ENCODE data around the gene ACTR3C. TPM values are rescaled to one million over a fixed set of nuclear protein-coding genes. Genes with fewer than 3 reads are reported as not detected.

Gene ACTR3C
- total and polyA plus RNA-seq, 4 experiments from 2014 or later = 3.6 to 17.8 (median 10.8) TPM

DNA sequence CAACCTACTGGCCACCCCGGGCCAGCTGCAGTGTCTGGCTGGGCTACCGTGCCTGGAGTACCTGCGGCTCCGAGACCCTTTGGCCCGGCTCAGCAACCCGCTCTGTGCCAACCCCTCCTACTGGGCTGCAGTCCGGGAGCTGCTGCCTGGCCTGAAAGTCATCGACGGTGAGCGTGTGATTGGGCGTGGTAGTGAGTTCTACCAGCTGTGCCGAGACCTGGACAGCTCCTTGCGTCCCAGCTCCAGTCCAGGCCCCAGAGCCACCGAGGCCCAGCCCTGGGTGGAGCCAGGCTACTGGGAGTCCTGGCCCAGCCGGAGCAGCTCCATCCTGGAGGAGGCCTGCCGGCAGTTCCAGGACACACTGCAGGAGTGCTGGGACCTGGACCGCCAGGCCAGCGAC, 13.8 kb upstream of the ACTR3C start:
- no peaks in the 10 kb centered on the region for H3K4me1 ChIP-seq (ENCODE audit: insufficient read depth, low read length)
- H3K4me3 ChIP-seq (ENCODE audit: low read length in 2 of 2) = no peak overlapping the region
- H3K36me3 ChIP-seq (ENCODE audit: insufficient read depth, low read length) = no peaks in the 10 kb centered on the region
- H3K27me3 Mint-ChIP-seq = peaks cover 8% of the 10 kb centered on the region in 2 donors
- peaks cover 0 to 6% (median 2%) of the 10 kb centered on the region in 4 donors for H3K4me1 Mint-ChIP-seq
- peaks cover 10 to 12% of the 10 kb centered on the region in 2 donors for H3K36me3 Mint-ChIP-seq
- no peak overlapping the region for H3K4me3 Mint-ChIP-seq
- H3K9me3 ChIP-seq (ENCODE audit: control insufficient read depth in 1 of 2, low read length in 2 of 2) = no peaks in the 10 kb centered on the region
- H3K27ac ChIP-seq (ENCODE audit: low read depth, low read length) = no peak overlapping the region
- H3K27ac Mint-ChIP-seq = no peak overlapping the region
- H3K27me3 ChIP-seq (ENCODE audit: insufficient read depth, low read length) = peaks cover 4% of the 10 kb centered on the region
- intact Hi-C loops (cut with micrococcal nuclease) = no loop called here
- H3K9me3 Mint-ChIP-seq = no peaks in the 10 kb centered on the region
- no peak for DNase-seq
- CTCF ChIA-PET (ENCODE audit: partially characterized antibody) = no interaction called here
- POLR2A ChIA-PET (ENCODE audit: partially characterized antibody) = no interaction called here

DNA sequence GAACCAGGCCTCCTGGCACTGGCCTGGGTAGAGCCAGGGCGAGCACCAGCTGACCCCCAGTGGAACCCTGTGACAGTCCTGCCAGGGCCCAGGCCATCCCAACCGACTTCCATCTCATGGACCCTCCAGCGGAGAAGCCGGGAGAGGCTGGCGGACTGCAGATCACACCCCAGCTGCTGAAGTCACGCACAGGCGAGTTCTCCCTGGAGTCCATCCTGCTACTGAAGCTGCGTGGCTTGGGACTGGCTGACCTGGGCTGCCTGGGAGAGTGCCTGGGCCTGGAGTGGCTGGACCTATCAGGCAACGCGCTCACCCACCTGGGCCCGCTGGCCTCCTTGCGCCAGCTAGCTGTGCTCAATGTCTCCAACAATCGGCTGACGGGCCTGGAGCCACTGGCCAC, 13.4 kb upstream of the ACTR3C start:
- Histone ChIP-seq H3K4me1 (ENCODE audit: insufficient read depth, low read length) (no peaks in the 10 kb centered on the region), H3K27ac (ENCODE audit: low read depth, low read length) (no peak overlapping the region), H3K27me3 (ENCODE audit: insufficient read depth, low read length) (no peaks in the 10 kb centered on the region), H3K36me3 (ENCODE audit: insufficient read depth, low read length) (no peaks in the 10 kb centered on the region), H3K4me3 (ENCODE audit: low read length in 2 of 2) (no peak overlapping the region), H3K9me3 (ENCODE audit: control insufficient read depth in 1 of 2, low read length in 2 of 2) (no peaks in the 10 kb centered on the region)
- Mint-ChIP-seq H3K36me3 (peaks cover 10 to 12% of the 10 kb centered on the region in 2 donors), H3K9me3 (no peaks in the 10 kb centered on the region), H3K27me3 (peaks cover 3 to 5% of the 10 kb centered on the region in 2 donors), H3K4me1 (peaks cover 0 to 6% (median under 1%) of the 10 kb centered on the region in 4 donors), H3K4me3 (no peak overlapping the region), H3K27ac (no peak overlapping the region)
- ChIA-PET CTCF (ENCODE audit: partially characterized antibody) (no interaction called here), POLR2A (ENCODE audit: partially characterized antibody) (no interaction called here)
- no peak for DNase-seq
- intact Hi-C loops (cut with micrococcal nuclease) = no loop called here

DNA sequence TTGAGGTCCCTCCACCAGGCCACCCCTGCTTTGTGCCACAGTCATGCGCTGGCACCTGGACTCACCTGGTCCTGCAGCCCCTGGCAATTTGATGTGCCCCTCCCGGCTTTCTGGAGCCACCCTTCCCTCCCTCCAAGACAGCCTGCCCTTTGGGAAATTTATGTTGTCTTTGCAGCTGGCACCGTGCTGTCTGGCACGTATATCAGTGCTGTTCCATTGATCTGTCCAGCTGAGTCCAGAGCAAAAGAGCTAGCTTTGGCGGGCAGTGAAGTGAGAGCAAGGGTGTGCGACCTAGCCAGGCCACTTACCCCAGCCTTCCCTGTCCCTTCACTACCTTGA, 12.4 kb upstream of the ACTR3C start:
- Histone ChIP-seq H3K4me3 (ENCODE audit: low read length in 2 of 2) (no peak overlapping the region), H3K9me3 (ENCODE audit: control insufficient read depth in 1 of 2, low read length in 2 of 2) (no peaks in the 10 kb centered on the region), H3K4me1 (ENCODE audit: insufficient read depth, low read length) (no peaks in the 10 kb centered on the region), H3K36me3 (ENCODE audit: insufficient read depth, low read length) (no peaks in the 10 kb centered on the region), H3K27ac (ENCODE audit: low read depth, low read length) (no peak overlapping the region), H3K27me3 (ENCODE audit: insufficient read depth, low read length) (no peaks in the 10 kb centered on the region)
- ChIA-PET POLR2A (ENCODE audit: partially characterized antibody) (no interaction called here), CTCF (ENCODE audit: partially characterized antibody) (no interaction called here)
- intact Hi-C loops (cut with micrococcal nuclease) = no loop called here
- H3K27me3 Mint-ChIP-seq = peaks cover 2 to 3% of the 10 kb centered on the region in 2 donors
- no peak for DNase-seq
- H3K4me1 Mint-ChIP-seq = peaks cover 0 to 6% (median 0%) of the 10 kb centered on the region in 4 donors
- H3K36me3 Mint-ChIP-seq = peaks cover 12 to 19% of the 10 kb centered on the region in 2 donors
- H3K4me3 Mint-ChIP-seq = no peak overlapping the region
- H3K27ac Mint-ChIP-seq = no peak overlapping the region
- no peaks in the 10 kb centered on the region for H3K9me3 Mint-ChIP-seq

DNA sequence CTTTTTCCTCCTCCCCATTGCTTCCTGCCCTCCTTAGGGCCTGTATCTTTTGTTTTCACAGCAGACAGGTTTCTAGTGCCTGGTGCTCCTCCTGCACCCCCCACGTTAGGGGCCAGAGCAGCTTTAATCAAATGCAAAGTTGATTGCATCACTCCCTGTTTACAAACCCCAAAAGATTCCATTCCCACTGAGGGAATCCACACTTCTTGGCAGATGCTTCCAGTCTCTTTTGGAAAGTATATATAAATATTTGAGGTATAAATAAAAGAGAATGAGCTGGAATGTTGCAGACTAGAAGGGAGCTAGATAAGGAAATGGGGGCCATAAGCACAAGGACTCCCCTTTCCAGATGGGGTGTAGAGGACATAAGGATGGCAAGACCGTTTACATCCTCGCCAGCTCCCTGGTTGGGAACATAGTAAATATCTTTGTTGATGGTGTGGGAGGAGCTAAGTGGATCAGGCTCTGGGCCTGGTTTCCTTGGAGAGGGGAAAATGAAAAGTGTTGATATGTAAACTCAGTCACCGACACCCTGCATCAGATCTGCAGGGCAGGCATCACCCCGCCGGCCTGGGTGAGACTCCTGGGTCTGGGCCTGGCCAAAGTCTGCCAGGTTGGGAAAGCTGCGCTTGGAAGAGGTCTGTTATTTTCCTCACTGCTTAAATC, 11.9 kb upstream of the ACTR3C start:
- Mint-ChIP-seq H3K36me3 (peaks cover 12 to 22% of the 10 kb centered on the region in 2 donors), H3K4me3 (no peak overlapping the region), H3K9me3 (no peaks in the 10 kb centered on the region), H3K4me1 (peaks cover 0 to 6% (median 0%) of the 10 kb centered on the region in 4 donors), H3K27me3 (peaks cover 1 to 2% of the 10 kb centered on the region in 2 donors), H3K27ac (peak overlapping the region in 1 of 7 donors; percentile 41)
- Histone ChIP-seq H3K36me3 (ENCODE audit: insufficient read depth, low read length) (no peaks in the 10 kb centered on the region), H3K9me3 (ENCODE audit: control insufficient read depth in 1 of 2, low read length in 2 of 2) (no peaks in the 10 kb centered on the region), H3K4me3 (ENCODE audit: low read length in 2 of 2) (no peak overlapping the region), H3K27ac (ENCODE audit: low read depth, low read length) (no peak overlapping the region), H3K4me1 (ENCODE audit: insufficient read depth, low read length) (no peaks in the 10 kb centered on the region), H3K27me3 (ENCODE audit: insufficient read depth, low read length) (no peaks in the 10 kb centered on the region)
- intact Hi-C loops (cut with micrococcal nuclease) = no loop called here
- POLR2A ChIA-PET (ENCODE audit: partially characterized antibody) = no interaction called here
- DNase-seq = no peak
- CTCF ChIA-PET (ENCODE audit: partially characterized antibody) = no interaction called here

DNA sequence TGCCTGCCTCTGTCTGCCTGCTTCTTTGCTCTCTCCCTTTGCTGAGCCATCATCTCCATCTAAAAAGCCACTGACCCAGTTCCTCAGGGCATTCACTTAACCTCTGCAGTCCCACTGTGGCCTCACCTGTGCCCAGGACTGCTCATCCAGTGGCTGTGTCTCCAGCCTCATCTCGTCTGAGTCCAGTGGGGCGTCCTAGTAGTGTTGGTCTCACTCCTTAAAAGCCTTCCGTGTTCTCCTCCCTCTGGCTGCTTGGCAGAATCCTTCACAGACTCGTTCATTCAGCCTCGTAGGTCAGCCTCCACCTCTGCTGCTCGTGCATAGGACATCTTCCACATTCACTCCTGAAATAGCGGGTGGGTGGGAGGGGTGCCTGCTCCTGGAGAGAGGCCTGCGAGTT, 10.8 kb upstream of the ACTR3C start:
- no peak overlapping the region for H3K27ac ChIP-seq (ENCODE audit: low read depth, low read length)
- H3K4me1 ChIP-seq (ENCODE audit: insufficient read depth, low read length) = no peaks in the 10 kb centered on the region
- no peaks in the 10 kb centered on the region for H3K9me3 ChIP-seq (ENCODE audit: control insufficient read depth in 1 of 2, low read length in 2 of 2)
- no peaks in the 10 kb centered on the region for H3K27me3 ChIP-seq (ENCODE audit: insufficient read depth, low read length)
- intact Hi-C loops (cut with micrococcal nuclease) = no loop called here
- DNase-seq = no peak
- H3K27ac Mint-ChIP-seq = no peak overlapping the region
- POLR2A ChIA-PET (ENCODE audit: partially characterized antibody) = no interaction called here
- H3K36me3 ChIP-seq (ENCODE audit: insufficient read depth, low read length) = no peaks in the 10 kb centered on the region
- CTCF ChIA-PET (ENCODE audit: partially characterized antibody) = no interaction called here
- no peaks in the 10 kb centered on the region for H3K4me1 Mint-ChIP-seq
- no peaks in the 10 kb centered on the region for H3K9me3 Mint-ChIP-seq
- H3K4me3 ChIP-seq (ENCODE audit: low read length in 2 of 2) = no peak overlapping the region
- H3K36me3 Mint-ChIP-seq = peaks cover 13 to 24% of the 10 kb centered on the region in 2 donors
- H3K4me3 Mint-ChIP-seq = no peak overlapping the region
- peaks cover 0 to 2% of the 10 kb centered on the region in 2 donors for H3K27me3 Mint-ChIP-seq

DNA sequence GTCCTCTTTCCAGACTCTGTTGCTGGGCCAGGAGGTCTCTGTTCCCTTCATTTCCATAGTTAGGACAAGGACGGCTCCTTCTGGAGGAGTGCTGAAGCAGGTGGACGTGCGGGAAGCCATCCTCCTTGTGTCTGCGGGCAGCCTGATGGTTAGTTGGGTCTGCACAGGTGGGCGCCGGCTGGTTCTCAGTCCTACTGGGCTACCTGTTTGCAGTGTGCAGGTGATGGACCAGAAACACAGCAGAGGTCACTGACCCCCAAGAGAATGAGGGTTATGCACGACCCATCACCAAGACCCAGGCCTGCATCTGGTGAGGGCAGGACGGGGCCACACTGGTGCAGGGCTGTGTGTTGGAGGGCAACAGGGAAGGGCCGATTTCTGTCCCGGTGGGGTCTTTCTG, 10.3 kb upstream of the ACTR3C start:
- POLR2A ChIA-PET (ENCODE audit: partially characterized antibody) = no interaction called here
- H3K4me3 ChIP-seq (ENCODE audit: low read length in 2 of 2) = no peak overlapping the region
- peaks cover 0 to 2% of the 10 kb centered on the region in 2 donors for H3K27me3 Mint-ChIP-seq
- H3K27me3 ChIP-seq (ENCODE audit: insufficient read depth, low read length) = no peaks in the 10 kb centered on the region
- no peaks in the 10 kb centered on the region for H3K9me3 Mint-ChIP-seq
- intact Hi-C loops (cut with micrococcal nuclease) = no loop called here
- no peak overlapping the region for H3K4me3 Mint-ChIP-seq
- no peaks in the 10 kb centered on the region for H3K9me3 ChIP-seq (ENCODE audit: control insufficient read depth in 1 of 2, low read length in 2 of 2)
- H3K4me1 ChIP-seq (ENCODE audit: insufficient read depth, low read length) = no peaks in the 10 kb centered on the region
- peaks cover 3% of the 10 kb centered on the region for H3K36me3 ChIP-seq (ENCODE audit: insufficient read depth, low read length)
- no peaks in the 10 kb centered on the region for H3K4me1 Mint-ChIP-seq
- H3K27ac ChIP-seq (ENCODE audit: low read depth, low read length) = no peak overlapping the region
- no peak for DNase-seq
- peaks cover 13 to 28% of the 10 kb centered on the region in 2 donors for H3K36me3 Mint-ChIP-seq
- H3K27ac Mint-ChIP-seq = no peak overlapping the region
- CTCF ChIA-PET (ENCODE audit: partially characterized antibody) = no interaction called here

DNA sequence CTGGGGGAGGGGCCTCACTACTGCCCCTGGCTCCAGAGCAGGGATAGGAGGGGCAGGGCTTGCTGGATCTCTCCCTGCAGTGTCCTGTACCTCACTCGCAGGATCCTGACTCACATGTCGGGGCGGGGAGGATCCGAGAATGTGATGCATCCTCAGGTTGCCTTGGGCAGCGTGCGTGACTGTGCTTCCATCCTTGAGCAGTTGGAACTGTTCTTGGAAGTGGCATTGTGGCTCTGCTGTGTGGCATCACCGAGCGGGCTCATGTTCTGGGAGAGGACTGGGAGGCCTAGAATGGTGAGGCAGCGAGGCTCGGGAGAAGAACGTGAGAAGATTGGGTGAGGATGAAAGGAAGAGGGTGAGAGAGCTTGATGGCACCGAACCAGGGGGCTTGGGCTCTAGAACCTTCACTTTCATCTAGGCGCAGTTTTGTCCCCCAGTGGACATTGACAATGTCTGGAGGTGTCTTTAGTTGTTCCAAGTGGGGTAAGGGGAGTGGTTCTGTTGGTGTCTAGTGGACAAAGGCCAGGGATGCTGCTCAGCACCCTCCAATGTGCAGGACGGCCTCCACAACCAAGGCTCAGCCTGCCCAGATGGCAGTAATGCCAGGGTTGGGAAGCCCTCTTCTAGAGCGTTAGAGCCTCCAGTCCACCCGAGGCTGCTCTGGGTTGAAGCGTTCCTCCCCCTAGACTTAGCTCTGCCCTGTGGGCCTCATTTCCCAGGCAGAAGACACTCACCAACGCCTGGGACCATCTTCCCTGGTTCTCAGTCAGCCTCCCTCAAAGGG, 9.7 kb upstream of the ACTR3C start:
- POLR2A ChIA-PET (ENCODE audit: partially characterized antibody) = no interaction called here

More for the DNA sequence above, 9.7 kb upstream of the ACTR3C start:
- H3K27ac Mint-ChIP-seq = peak overlapping the region in 1 of 7 donors; percentile 41
- peaks cover 9% of the 10 kb centered on the region for H3K36me3 ChIP-seq (ENCODE audit: insufficient read depth, low read length)
- H3K27ac ChIP-seq (ENCODE audit: low read depth, low read length) = no peak overlapping the region
- H3K27me3 ChIP-seq (ENCODE audit: insufficient read depth, low read length) = no peaks in the 10 kb centered on the region
- H3K27me3 Mint-ChIP-seq = peaks cover 0 to 2% of the 10 kb centered on the region in 2 donors
- DNase-seq = no peak
- intact Hi-C loops (cut with micrococcal nuclease) = no loop called here
- H3K4me3 ChIP-seq (ENCODE audit: low read length in 2 of 2) = no peak overlapping the region
- H3K4me1 ChIP-seq (ENCODE audit: insufficient read depth, low read length) = no peaks in the 10 kb centered on the region
- CTCF ChIA-PET (ENCODE audit: partially characterized antibody) = no interaction called here
- H3K9me3 Mint-ChIP-seq = no peaks in the 10 kb centered on the region
- H3K9me3 ChIP-seq (ENCODE audit: control insufficient read depth in 1 of 2, low read length in 2 of 2) = no peaks in the 10 kb centered on the region
- no peaks in the 10 kb centered on the region for H3K4me1 Mint-ChIP-seq
- H3K36me3 Mint-ChIP-seq = peaks cover 17 to 31% of the 10 kb centered on the region in 2 donors
- no peak overlapping the region for H3K4me3 Mint-ChIP-seq
